Right renal cortex interstitium (tissue), 3 donors: ENCODE results near the gene CCN2. TPM values are rescaled to one million over a fixed set of nuclear protein-coding genes. Genes with fewer than 3 reads are reported as not detected.
"Not testable (repeated sequence)": the region's sequence is repeated elsewhere in the genome, so short reads cannot be mapped to it uniquely, and the experiment has no call there.

ENCODE experiments used
- DNase-seq, 3 donors: peaks; one replicate each; pipeline ENCODE4 v3.0.0-alpha.2; 2013; ENCODE audit warnings: low read depth in 3 of 3, low spot score in 2 of 3
- polyA plus RNA-seq, 3 donors: library from polyadenylated mRNA; unstranded; fragments of 120-200 nt; gene quantifications; one replicate each; pipeline ENCODE4 v1.2.1, GENCODE V29; 2013; ENCODE audit not compliant: insufficient read length in 3 of 3

The CCN2 gene
- polyA plus RNA-seq, 3 donors = 233 to 313 (median 254) TPM

DNA sequence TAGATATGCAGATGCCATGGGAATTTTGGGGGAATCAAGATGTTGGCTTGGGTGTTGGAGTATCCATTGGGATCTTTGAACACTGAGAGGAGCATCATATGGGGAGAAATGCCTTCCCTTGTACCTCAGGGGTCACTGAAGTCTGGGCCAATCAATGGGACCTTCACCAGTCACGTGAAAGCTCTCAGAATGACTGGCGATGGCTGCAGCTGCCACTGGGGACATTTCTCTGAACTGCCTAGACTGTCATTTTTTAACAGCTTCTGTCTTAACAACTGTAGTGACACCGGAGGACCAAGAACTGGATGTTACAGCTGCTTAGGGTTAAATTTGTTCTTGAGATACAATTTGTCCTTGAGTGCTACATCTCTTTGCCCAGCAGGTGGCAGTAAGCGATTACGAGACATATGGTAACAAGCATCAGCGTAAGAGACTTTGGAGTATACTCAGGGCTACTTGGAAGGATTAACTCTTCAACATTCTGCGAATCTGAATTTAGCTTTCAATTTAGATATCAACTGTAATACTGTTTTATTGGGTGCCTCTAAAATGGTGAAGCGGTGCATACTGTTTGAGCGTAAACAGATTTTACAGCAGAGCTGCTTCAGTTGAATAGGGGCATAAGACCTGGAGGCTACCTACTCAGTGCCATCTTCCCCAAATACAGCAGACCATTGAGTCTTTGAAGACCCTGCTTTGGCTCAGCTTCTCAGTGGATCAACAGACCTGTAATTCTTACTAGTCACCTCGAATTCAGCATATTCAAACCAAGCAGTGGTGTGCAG, 36.0 kb downstream of the CCN2 start:
- DNase-seq = peak; percentile 59 to 66 (median 63)

- DNase-seq = no peak
Observed at GRCh38 chr6:131914234-131914633, 36.9 kb downstream of the CCN2 start.

GRCh38 chr6:131911951-131912350, 39.2 kb downstream of the CCN2 start:
- no peak for DNase-seq

DNA sequence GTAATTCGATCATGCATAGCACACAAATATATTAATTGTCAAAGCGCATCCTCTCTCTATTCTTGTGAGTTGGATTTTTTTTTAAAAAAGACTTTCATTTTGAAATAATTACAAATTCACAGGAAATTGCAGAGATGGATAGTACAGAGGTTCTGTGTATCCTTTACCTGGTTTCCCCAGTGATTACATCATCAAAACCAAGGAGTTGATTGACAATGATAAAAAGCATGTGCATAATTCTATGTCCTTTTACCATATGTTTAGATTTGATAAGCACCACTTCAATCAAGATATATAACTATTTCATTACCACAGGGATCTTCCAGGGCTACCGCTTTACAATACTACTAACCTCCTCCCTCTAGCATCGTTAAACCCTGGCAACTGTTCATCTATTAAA, 40.2 kb downstream of the CCN2 start:
- no peak for DNase-seq

- DNase-seq = no peak
Observed at GRCh38 chr6:131910219-131910589, 41.0 kb downstream of the CCN2 start.

DNA sequence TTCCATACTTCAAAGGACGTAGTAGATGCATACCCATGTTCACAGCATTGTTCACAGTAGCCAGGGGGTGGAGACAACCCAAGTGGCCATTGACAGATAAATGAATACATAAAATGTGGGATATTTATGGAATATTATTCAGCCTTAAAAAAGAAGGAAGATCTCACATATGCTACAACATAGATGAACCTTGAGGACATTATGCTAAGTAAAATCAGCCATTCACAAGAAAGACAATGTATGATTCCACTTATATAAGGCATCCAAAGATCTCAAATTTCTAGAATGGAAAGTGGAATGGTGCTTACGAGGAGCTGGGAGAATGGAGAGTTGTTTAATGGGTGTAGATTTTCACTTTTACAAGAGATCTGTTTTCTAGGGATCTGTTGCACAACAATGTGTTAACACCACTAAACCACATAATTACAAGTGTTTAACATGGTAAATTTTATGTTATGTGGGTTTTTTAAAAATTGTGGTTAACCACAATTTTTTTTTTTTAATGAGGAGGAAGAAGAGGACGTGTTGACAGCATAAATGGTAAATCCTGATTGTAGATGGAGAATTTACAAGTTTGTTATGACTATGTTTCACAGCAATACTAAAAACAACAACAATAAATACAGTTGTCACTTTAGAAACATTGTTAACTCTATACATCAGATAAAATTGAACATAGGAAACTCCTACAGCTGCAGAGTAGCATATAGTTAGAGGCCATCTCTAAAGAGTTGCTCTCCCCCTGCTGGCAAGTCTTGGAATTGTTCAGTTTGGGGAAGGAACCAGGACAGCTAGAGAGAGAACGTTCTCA, 41.6 kb downstream of the CCN2 start:
- DNase-seq = peak; percentile 52 to 59 (median 53)

GRCh38 chr6:131908787-131909186, 42.4 kb downstream of the CCN2 start:
- not testable (repeated sequence) for DNase-seq

- DNase-seq = not testable (repeated sequence)
Observed at GRCh38 chr6:131903734-131904133, 47.4 kb downstream of the CCN2 start.

DNA sequence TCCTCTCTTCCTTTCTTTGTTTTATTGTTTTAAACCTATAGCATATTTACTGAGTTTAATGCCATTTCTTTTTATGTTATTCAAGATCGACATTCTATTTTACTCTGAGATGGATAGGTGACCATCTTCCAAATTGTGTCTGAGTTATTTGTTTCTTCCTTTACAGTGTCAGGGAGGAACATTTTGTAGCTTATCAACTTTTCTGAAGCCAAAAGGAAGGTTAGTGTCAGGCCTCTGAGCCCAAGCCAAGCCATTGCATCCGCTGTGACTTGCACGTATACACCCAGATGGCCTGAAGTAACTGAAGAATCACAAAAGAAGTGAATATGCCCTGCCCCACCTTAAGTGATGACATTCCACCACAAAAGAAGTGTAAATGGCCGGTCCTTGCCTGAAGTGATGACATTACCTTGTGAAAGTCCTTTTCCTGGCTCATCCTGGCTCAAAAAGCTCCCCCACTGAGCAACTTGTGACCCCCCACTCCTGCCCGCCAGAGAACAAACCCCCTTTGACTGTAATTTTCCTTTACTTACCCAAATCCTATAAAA, 49.8 kb downstream of the CCN2 start:
- DNase-seq = not testable (repeated sequence)

GRCh38 chr6:131900231-131900630, 50.9 kb downstream of the CCN2 start:
- DNase-seq = no peak

DNA sequence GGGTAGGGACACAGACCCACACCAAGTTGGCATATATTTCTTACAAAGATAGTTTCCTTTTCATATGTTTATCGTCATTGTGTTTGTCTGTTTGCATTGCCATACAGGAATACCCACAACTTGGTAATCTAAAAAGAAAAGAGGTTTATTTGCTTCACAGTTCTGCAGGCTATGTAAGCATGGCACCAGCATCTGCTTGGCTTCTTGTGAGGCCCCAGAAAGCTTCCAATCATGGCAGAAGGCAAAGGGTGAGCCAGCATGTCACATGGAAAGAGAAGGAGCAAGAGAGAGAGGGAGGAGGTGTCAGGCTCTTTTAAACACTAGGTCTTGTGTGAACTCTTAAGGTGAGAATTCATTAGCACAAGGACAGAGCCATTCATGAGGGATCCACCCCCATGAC, 52.5 kb downstream of the CCN2 start:
- DNase-seq = no peak

Other genes starting within 250 kb of the CCN2 start
- not detected for gene OR2A4, start 250.0 kb downstream of the CCN2 start, polyA plus RNA-seq
- not detected for gene CTAGE9, start 240.4 kb downstream of the CCN2 start, polyA plus RNA-seq
- 10 to 100 TPM; 17.8 to 20.2 (median 18.0) TPM for gene ENPP1, start 143.4 kb downstream of the CCN2 start, polyA plus RNA-seq